CD4-positive, alpha-beta T cell treated with Interleukin-12 subunit alpha and Interleukin-12 subunit beta, for 1 hour (primary cell): ENCODE measurements around the gene KIF1C.
A peak's percentile ranks its signal among the peaks of the same experiment; 100 is the strongest.

Experiments
- DNase-seq: peaks from one replicate; pipeline ENCODE4 v3.0.0-alpha.2; 2020

The KIF1C gene

DNA sequence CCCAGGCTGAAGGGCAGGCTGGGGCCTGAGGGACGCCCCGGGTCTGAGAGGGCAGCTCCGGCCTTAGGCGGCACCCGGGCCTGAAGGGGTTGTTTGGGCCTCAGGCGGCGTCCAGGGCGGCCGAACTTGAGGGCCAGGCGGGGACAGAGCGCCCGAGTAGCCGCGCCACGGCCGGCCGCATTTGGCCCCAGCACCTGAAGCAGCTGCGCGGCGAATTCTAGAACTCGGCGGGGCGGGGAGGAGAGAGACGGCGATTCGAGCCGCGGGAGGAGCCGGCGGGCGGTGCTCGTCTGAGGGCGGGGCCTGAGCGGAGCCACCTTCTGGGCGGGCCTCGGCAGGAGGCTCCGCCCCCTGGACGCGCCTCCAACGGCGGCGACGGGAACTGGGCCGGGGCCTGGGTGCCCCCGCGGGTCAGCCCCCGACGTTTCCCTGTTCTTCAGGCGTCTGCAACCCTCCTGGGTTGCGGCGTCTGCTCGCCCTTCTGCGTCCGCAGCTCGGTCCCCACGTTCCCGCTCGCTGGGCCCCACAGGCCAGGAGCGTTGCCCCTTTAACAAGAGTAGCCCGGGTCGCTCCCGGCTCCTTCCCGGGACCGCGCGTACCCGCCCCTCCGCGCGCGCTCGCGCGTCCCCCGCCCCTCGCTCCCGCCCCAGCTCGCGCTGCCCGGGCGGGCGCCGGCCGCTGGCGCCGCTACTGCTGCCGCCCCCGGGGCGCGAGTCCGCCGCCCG is at the start of gene KIF1C, which contains the start of gene INCA1:
KIF1C (plus strand) TSS at position 649 of the 725 bp plus-strand sequence. CDS start 2,297 bp downstream, outside the sequence.
INCA1 (minus strand) TSS at position 221 of the 725 bp plus-strand sequence. CDS start 3,085 bp downstream, outside the sequence.
- DNase-seq = peak; percentile 93

DNA sequence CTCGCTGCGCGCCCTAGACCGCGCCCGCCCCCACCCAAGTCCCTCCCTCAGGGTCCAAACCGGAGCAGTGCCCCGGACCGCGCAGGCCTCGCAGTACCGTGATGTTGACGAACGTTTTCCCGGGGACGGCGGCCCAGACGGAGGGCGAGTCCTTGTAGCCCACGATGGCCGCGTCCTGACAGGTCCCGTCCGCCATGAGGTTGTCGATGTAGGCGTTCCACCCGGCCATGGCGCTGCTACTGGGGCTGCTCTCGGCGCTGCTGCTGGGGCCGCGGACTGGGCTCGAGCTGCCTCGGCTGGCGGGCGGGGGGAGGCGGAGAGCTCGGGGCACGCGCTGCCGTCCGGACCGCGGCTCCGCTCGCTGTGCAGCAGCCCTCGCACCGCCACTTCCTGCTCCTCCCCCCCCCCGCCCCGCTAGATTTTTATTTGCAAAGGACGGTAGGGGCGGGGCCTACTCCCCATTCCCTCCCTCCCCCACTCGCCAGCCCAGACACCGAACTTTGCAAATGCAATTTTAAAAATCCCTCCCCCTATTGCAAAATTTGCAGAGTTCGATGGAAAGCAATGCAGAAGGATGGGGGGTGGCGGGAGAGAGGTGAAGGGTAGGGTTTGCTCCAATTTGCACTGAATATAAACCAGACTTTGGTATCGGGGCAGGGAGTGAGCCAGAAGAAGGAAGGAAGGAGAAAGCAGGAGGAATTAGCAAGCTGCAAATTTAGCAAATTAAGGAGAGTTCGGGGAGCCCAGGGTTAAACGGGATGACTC is 49.4 kb upstream of the KIF1C start, which contains the start of gene PFN1:
PFN1 (minus strand) TSS at position 365 of the 765 bp plus-strand sequence; CDS start at position 229, 136 bp downstream.
- DNase-seq = peak; percentile 94

DNA sequence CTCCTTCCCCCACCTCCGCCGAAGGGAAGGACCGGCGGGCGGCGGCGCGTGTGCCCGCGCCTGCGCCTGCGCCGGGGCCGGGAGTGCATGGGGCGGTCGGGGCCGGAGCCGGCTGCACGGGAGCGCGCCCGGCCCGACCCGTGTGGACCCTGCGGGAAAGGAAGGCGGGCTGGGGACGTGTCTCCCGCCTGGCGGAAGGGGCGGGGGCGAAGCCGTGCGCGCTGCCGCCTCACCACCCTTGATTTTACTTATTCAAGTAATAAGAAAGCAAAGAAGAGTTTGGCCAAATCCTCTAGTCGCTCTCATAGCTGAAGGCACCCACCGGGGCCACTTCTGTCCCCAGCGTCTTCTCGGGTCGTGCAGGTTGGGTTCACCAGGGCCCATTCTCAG is 48.8 kb upstream of the KIF1C start:
- peak; percentile 80 for DNase-seq

DNA sequence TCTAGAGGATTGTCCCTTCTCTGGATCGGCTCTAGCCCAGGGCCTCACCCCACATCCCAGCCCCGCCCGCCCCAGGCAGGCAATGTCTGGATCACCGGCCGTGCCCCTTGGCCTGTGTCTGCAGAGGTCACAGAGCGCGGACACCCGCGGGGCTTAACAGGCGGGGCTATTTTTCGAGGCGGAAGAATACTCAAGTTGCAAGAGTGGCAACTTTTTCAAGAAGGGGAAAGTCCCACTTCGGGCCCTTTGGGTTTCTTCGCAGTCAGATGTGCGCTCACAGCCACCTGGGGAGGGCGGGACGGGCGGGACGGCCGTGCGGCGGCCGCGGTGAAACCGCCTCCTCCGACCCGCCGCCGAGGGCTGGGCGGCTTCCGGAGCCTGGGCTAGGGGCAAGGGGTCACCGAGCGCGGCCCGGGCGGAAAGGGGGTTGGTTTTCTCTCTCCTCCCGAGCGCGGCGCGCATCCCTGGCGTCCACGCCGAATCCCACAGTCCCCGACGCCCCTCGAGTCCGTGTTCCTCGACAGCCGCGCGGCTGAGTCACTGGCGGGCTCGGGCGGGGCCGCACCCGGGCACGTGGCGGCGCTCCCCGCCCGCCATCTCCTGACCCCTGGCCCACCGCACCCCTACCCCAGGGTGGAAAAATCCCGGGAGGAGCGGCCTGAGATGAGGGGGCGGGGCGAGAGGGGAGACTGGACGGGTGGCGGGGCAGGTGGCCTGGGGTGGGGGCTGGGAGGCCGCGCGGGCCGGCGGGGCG is 48.3 kb upstream of the KIF1C start:
- DNase-seq = peak; percentile 88

DNA sequence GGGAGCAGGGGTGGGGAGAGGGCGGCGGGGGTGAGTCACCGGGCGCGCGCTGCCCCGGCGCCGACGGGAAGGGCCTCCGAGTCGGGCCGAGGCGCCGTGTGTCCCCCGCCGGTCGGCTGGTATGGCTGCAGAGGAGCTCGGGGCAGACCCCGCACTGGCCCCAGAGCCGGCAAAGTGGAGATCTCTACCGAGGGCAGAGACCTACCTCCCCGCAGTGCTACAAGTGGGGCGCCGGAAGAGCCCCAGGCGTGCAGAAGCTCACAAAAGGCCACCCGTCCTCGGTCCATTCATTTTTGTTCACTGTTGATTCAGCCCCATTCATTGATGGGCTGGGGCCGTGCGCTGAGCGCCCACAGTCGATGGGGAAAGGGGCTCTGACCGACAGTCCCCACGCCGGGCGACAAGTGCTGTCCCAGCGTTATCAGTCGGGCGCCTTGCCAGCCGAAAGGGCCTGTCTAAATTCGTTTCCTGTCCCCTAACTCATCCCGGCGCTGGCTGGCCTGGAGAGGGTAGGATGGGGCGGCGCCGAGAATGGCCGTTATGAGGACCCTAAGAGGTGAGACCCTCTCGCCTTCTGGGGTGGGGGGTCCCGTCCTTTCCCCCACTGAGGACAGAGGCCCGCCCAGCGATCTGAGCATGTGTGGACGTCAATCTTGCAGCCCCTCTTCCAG is 47.5 kb upstream of the KIF1C start:
- DNase-seq = no peak

DNA sequence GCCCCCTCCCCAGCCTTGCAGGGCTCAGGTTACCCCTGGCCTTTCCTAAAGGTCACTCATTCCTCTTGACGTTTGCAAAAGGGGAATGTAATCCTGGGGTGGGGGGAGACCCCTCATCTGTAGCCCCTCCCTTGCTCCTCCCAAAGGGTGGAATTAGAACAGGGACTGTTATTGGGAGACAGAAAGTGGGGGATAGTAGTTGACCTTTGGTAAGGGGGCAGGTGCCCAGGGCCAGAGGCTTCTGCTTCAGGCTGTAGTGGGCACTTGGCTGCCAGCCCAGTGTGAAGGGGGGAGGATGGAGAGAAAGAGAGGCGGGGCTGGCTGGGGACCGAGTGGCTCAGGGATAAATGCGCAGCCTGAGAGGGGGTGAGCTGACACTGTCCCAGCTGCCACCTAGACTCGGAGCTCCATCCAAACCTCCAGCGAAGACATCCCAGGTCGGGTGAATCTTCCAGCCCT is 47.0 kb upstream of the KIF1C start, which contains the start of gene ENO3:
ENO3 (plus strand) TSS at position 374 of the 459 bp plus-strand sequence. CDS start 711 bp downstream, outside the sequence.
- no peak for DNase-seq

DNA sequence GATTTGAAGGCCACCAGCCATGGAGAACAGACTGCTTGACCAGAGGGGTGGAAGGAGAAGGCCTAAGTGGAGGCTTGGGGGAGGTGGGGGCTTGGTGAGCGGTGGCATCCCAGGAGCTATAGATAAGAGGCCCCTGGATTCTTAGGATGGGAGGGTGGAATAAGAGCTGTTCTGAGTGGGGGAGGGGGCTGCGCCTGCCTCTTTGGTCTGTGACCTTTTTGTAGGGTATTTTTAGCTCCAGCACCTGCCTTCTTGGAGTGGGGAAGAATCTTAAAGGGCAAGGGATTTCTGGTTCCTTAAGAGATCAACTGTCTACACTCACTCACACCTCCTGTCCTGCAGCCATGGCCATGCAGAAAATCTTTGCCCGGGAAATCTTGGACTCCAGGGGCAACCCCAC is 46.3 kb upstream of the KIF1C start:
- DNase-seq = no peak

DNA sequence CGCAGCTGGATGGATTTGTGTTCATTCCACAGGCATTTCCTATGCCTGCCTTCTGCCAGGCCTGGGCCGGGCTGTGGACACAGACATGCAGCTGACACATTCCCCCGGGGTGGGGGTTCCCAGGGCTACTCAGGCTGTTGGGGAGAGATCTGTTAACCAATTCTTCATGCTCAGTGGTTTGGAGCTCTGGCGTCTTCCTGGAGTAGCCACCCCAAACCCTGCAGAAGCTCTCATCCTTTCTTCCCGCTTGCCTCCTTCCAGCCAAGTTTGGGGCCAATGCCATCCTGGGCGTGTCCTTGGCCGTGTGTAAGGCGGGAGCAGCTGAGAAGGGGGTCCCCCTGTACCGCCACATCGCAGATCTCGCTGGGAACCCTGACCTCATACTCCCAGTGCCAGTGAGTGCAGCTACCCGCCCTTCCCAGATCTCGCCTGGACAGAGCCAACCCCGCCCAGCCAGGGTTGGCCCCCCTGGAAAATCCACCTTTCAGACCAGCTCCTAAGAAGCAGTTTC is 44.2 kb upstream of the KIF1C start:
- no peak for DNase-seq

DNA sequence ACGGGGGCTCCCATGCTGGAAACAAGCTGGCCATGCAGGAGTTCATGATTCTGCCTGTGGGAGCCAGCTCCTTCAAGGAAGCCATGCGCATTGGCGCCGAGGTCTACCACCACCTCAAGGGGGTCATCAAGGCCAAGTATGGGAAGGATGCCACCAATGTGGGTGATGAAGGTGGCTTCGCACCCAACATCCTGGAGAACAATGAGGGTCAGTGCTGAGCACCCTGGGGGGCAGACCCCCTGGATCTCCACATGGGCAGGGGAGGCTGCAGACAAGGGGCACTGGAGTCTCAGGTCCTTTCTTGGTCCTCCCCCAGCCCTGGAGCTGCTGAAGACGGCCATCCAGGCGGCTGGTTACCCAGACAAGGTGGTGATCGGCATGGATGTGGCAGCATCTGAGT is 42.7 kb upstream of the KIF1C start:
- DNase-seq = no peak

DNA sequence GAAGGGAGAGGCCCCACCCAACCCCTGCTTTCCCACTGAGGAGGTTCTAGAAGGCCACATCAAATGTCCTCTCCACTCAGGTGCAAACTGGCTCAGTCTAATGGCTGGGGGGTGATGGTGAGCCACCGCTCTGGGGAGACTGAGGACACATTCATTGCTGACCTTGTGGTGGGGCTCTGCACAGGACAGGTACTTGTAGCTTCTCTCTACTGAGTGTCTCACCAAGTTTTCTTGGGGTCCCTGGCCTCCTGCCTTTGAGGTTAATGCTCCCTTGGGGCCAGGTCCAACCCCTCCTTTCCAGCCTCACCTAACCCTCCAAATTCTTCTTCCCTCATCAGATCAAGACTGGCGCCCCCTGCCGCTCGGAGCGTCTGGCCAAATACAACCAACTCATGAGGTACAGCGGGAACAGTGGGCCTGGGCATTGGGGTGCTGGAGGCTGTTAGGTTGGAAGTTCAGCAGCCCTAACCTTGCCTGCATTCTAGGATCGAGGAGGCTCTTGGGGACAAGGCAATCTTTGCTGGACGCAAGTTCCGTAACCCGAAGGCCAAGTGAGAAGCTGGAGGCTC is 41.2 kb upstream of the KIF1C start:
- DNase-seq = peak; percentile 48

DNA sequence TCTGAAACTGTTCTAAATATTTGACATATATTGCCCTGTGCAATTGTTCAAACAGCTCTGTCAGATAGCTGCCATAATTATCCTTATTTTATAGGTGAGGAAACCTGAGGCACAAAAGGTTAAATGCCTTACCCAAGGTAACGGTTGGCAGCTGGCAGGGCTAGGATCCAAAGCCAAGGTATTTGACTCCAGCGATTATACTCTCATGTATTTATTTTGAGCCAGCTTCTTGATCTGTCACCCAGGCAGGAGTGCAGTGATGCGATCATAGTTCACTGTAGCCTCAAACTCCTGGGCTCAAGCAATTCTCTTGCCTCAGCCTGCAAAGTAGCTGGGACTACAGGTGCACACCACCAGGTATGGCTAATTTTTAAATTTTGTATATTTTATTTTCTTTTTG is 39.6 kb upstream of the KIF1C start:
- DNase-seq = no peak

DNA sequence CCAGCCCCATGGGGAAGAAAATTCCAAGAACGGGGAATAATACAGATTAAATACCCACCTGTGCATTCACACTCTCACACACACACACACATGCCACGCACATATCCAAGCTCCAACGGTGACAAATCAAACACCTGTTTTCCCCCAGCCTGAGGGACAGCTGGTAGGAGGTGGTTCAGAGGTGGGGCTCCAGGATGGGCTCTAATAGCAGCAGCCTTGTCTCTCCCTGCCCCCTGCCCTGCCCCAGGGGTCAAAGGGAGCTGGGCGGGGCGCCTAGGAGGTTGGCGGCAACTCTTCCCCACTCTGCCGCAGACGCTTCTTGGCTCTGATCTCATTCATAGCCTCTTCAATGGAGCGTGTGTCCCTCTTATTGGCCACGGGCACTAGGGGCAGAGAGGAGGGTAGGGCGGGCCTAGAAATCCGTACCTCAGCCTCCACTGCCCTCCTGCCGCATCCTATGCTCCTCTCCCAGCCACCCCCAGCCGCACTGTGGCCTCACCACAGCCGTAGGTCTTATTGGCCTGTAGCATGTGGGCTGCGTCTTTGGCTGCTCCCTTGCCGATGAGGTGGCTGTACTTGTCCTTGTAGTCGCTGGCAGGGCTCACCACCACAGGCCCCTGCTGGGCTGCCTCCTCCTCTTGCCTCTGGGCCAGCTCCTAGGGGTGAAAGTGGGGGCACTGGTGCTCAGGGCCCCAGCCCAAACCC is 38.3 kb upstream of the KIF1C start:
- DNase-seq = no peak

DNA sequence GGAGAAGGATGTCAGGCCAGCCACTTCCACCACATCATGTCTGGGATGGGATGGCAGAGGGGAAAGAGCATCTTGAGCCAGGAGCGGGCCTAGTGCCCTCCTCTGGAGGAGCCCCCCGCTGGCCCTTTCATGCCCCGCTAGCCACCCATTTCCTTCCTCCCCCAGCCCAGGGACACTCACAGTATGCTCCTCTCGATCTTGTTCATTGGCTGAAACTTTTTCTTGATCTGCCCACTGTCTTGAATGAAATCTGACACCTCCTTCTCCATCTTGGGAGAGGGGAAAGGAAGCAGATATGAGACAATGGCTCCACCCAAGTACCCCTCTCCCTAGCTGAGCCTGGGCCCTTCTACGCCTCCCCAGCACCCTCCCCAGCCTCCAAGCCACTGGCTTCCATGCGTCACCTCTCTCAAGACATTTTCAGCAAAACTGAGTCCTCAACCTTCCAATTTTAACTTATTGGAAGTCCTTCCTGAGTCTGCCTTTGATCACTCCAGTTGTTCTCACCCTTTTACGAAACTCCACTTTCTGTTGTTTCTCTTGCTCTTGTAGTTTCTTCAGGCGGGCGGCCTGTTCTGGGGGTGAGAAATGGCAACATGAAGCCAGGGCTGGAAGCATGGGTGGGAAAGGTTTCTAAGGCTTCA is 37.3 kb upstream of the KIF1C start:
- no peak for DNase-seq

DNA sequence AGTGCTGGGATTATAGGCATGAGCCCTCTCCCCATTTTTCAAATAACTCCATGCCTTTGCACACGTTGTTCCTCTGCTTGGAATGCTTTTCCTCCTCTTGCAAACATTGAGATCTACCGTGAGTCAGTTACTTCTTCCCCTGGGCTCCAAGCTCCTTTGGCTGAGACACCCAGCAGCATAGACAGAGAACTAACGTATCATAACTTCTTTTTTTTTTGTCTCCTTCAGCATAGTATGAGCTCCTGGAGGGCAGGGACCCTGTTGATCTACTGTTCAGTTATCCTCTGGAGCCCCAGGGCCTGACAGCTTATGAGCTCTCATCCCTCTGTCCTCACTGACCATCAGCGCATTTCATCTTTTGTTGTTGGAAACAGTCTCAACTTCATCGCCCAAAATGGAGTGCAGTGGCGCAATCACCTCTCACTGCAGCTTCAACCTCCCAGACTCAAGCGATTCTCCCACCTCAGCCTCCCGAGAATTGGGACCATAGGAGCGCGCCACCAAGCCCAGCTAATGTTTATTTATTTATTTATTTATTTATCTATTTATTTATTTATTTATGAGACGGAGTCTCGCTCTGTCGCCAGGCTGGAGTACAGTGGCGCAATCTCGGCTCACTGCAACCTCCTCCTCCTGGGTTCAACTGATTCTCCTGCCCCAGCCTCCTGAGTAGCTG is 32.3 kb upstream of the KIF1C start:
- DNase-seq = no peak

DNA sequence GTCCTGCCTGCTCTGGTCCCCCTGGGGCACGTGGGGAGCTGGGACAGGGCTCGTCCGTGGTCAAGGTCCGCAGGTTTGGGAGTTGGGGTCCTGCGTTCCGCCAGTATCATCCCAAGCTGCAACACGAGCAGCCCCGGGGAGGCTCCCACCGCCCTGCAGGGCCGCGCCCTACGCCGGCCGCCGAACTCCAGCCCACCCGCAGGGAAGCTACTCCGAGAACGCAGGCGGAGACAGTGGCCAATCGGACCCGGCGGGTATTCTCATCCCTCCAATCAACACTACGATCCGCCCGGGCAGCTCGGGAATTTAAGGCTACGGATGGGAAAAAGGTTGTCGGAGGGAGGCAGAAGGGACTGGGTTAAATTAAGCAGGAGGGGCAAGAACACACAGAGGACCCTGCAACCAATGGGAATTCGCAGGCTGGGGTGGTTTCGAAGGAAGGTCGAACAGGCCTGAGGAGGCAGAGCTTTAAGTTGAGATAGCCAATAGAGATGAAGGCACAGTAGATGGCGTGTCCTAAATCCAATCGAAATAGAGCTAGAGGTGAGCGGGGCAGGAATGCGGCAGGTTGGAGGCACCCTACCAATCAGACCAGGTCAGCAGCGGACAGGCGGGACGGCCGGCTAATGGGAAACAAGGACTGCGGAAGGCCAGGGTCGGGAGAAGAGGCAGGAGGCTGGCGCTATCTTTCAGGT is 30.8 kb upstream of the KIF1C start:
- peak; percentile 98 for DNase-seq

DNA sequence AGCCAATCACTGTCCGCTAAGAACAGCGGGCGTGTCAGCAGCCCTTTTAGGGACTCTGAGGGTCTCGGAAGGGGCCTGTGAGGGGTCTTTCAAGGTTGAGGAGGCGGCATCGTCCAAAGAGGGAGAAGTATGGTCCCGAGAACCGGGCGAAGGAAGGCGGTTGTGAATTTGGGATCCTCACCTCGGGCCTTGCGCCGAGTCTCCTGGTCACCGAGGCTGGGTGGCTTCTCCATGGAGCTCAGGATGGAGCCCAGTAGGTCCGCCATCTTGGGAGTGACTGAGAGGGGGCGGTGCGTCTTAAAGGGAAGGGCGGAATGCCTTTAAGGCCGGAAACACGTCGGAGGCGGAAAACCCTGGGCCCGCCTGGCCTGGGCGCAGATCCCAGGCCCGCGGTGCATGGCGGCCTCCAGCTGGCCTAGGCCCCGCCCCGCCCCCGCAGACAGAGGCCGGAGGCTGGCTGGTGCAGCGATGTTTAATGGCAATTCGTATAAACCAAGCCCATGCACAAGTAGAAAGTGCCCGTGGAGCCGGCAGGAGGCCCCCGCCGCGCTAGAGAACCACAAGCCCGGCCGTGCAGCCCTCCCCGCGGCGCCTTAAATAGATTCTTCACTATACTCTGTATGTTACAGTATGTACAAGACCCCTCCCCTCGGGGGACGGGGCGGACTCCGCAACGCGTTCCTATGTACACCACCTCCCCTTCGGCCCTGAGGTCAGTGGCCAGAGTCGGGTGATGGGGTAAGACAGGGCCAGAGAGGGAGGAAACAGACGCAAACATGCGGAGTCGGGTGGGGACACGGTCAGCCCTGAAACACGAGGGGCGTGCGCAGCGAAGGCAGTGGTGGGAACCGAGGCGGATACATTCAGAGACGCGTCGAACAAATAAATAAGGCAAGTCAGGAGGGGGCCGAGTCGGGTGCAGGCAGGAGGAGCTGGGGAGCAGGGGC is 29.9 kb upstream of the KIF1C start, which contains the start of gene SPAG7:
SPAG7 (minus strand) TSS at position 279 of the 947 bp plus-strand sequence; CDS start at position 266, 13 bp downstream.
- DNase-seq = peak; percentile 96

DNA sequence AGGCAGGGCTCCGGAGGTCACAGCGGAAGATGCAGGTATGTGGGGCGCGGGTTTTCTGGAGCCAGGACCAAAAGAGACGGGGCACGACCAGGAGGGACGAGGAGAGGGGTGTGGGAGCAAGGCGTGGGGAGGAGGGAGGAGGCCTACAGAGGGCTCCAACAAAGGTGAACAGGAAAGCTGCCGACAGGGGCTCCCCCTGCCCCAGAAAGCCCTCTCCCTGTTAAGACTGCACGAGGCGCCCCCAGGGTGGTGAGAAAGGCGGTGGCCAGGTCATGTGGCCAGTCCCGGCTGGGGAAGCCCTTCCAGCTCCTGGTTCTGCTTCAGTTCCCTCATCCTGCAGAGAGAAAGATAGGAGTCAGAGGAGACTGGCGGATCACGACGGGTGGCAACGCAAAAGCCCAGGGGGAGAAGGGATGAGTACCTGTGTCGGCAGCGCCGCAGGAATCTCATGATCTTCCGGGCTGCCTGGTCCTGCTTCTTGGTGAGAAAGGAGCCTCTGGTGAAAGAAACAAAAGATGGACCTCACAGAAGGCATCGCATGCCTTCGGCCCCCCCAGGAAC is 29.2 kb upstream of the KIF1C start:
- DNase-seq = no peak
